ENCODE results near the gene DNAJC1. TPM values are rescaled to one million over a fixed set of nuclear protein-coding genes. Genes with fewer than 3 reads are reported as not detected.

Gene DNAJC1
- total and polyA plus RNA-seq, 2 experiments from 2014 or later: 32.6 to 57.1 TPM

DNA sequence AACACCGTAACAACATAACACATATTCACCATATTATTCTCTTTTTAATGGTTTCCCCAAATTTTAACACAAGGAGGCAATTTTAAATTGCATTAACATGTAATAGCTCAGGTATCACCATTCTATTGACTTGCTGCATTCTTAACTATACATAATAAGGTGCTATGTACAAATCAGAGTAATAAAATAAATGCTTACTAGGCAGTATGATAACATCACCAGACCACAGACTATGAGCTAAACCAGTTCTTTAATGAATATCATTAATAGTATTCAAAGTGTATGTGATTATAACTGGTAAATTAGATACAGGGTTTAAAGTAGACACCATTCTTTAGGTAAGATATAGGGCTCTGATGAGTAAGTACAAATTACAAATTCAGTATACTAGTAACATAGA lies 226.6 kb downstream of the DNAJC1 start:
- Histone ChIP-seq H3K27me3 (no peaks in the 10 kb centered on the region), H3K27ac (no peak overlapping the region), H3K4me3 (no peak overlapping the region), H3K9me3 (ENCODE audit: low read depth) (no peaks in the 10 kb centered on the region), H3K36me3 (no peaks in the 10 kb centered on the region), H3K4me1 (ENCODE audit: low read depth) (no peaks in the 10 kb centered on the region)
- no peak for DNase-seq (ENCODE audit: low read depth in 1 of 2, low spot score in 1 of 2)
- TF ChIP-seq, protein P1, sequence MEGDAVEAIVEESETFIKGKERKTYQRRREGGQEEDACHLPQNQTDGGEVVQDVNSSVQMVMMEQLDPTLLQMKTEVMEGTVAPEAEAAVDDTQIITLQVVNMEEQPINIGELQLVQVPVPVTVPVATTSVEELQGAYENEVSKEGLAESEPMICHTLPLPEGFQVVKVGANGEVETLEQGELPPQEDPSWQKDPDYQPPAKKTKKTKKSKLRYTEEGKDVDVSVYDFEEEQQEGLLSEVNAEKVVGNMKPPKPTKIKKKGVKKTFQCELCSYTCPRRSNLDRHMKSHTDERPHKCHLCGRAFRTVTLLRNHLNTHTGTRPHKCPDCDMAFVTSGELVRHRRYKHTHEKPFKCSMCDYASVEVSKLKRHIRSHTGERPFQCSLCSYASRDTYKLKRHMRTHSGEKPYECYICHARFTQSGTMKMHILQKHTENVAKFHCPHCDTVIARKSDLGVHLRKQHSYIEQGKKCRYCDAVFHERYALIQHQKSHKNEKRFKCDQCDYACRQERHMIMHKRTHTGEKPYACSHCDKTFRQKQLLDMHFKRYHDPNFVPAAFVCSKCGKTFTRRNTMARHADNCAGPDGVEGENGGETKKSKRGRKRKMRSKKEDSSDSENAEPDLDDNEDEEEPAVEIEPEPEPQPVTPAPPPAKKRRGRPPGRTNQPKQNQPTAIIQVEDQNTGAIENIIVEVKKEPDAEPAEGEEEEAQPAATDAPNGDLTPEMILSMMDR (IDR thresholded peaks at IDR 0.05; ENCODE audit: low read depth, low read length): no peak

DNA sequence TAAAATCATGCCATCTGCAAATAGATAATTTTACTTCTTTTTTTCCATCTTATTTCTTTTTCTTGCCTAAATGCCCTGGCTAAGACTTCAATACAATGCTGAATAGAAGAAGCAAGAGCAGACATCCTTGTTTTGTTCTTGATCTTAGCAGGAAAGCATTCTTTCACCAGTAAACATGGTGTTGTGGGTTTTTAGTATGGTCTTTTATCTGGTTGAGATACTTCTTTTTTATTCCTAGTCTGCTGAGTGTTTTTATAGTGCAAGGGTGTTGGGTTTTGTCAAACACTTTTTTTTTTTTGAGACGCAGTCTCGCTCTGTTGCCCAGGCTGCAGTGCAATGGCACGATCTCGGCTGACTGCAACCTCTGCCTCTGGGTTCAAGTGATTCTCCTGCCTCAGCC lies 232.3 kb downstream of the DNAJC1 start:
- no peaks in the 10 kb centered on the region for H3K9me3 ChIP-seq (ENCODE audit: low read depth)
- no peak overlapping the region for H3K4me3 ChIP-seq
- DNase-seq (ENCODE audit: low read depth in 1 of 2, low spot score in 1 of 2): no peak
- TF ChIP-seq, protein P1 (IDR thresholded peaks at IDR 0.05; ENCODE audit: low read depth, low read length): no peak
- no peaks in the 10 kb centered on the region for H3K36me3 ChIP-seq
- no peaks in the 10 kb centered on the region for H3K4me1 ChIP-seq (ENCODE audit: low read depth)
- no peak overlapping the region for H3K27ac ChIP-seq
- H3K27me3 ChIP-seq: no peaks in the 10 kb centered on the region

GRCh38 chr10:21769041-21769440 lies 234.5 kb downstream of the DNAJC1 start:
- Histone ChIP-seq H3K4me1 (ENCODE audit: low read depth) (no peaks in the 10 kb centered on the region), H3K27ac (no peak overlapping the region), H3K27me3 (no peaks in the 10 kb centered on the region), H3K4me3 (no peak overlapping the region), H3K9me3 (ENCODE audit: low read depth) (no peaks in the 10 kb centered on the region), H3K36me3 (no peaks in the 10 kb centered on the region)
- TF ChIP-seq, protein P1 (IDR thresholded peaks at IDR 0.05; ENCODE audit: low read depth, low read length): no peak
- no peak for DNase-seq (ENCODE audit: low read depth in 1 of 2, low spot score in 1 of 2)

- no peaks in the 10 kb centered on the region for H3K36me3 ChIP-seq
- H3K27ac ChIP-seq: no peak overlapping the region
- no peak overlapping the region for H3K4me3 ChIP-seq
- TF ChIP-seq, protein P1 (IDR thresholded peaks at IDR 0.05; ENCODE audit: low read depth, low read length): no peak
- DNase-seq (ENCODE audit: low read depth in 1 of 2, low spot score in 1 of 2): no peak
- H3K27me3 ChIP-seq: no peaks in the 10 kb centered on the region
- H3K9me3 ChIP-seq (ENCODE audit: low read depth): no peaks in the 10 kb centered on the region
- H3K4me1 ChIP-seq (ENCODE audit: low read depth): no peaks in the 10 kb centered on the region
These were observed 238.9 kb downstream of the DNAJC1 start for GRCh38 chr10:21764466-21765189.

DNA sequence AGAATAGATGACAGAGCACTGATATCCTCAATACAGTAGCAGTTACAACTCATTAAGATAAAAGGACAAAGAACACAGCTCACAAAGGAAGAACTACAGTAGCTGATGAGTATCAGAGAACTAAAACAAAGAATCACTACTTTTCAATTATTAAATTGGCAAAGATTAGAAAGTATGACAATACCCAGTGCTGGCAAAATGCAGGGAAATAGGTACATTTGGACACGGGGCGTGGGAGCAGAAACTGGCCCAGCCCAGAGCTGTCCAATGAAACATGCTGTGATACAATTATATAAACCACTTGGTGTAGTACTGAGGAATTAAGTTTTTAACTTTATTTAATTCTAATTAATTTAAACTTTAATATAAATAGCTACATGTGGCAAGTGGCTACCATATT lies 243.2 kb downstream of the DNAJC1 start:
- H3K27ac ChIP-seq: no peak overlapping the region
- TF ChIP-seq, protein P1 (IDR thresholded peaks at IDR 0.05; ENCODE audit: low read depth, low read length): no peak
- H3K9me3 ChIP-seq (ENCODE audit: low read depth): no peaks in the 10 kb centered on the region
- no peaks in the 10 kb centered on the region for H3K27me3 ChIP-seq
- no peak for DNase-seq (ENCODE audit: low read depth in 1 of 2, low spot score in 1 of 2)
- no peaks in the 10 kb centered on the region for H3K36me3 ChIP-seq
- H3K4me1 ChIP-seq (ENCODE audit: low read depth): peaks cover 11% of the 10 kb centered on the region
- no peak overlapping the region for H3K4me3 ChIP-seq
